ENCODE results near the gene CDC14B. TPM values are rescaled to one million over a fixed set of nuclear protein-coding genes. Genes with fewer than 3 reads are reported as not detected.

The CDC14B gene
- total RNA-seq, 1 experiment from 2014 or later, result 57.1 TPM

- H3K4me1 Mint-ChIP-seq, result peaks cover 35% of the 10 kb centered on the region
- TF ChIP-seq USF2 (CRISPR knock-in tag; IDR thresholded peaks at IDR 0.05), result no peak
- no peak for TF ChIP-seq ERG (CRISPR knock-in tag; IDR thresholded peaks at IDR 0.05)
- no peak for TF ChIP-seq STAT6 (CRISPR knock-in tag; conservative IDR thresholded peaks at IDR 0.05; ENCODE audit: low read depth)
- TF ChIP-seq ZNF416 (CRISPR knock-in tag; IDR thresholded peaks at IDR 0.05), result no peak
- TF ChIP-seq, protein P1, sequence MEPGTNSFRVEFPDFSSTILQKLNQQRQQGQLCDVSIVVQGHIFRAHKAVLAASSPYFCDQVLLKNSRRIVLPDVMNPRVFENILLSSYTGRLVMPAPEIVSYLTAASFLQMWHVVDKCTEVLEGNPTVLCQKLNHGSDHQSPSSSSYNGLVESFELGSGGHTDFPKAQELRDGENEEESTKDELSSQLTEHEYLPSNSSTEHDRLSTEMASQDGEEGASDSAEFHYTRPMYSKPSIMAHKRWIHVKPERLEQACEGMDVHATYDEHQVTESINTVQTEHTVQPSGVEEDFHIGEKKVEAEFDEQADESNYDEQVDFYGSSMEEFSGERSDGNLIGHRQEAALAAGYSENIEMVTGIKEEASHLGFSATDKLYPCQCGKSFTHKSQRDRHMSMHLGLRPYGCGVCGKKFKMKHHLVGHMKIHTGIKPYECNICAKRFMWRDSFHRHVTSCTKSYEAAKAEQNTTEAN (CRISPR knock-in tag; IDR thresholded peaks at IDR 0.05), result no peak
- TF ChIP-seq E2F1 (CRISPR knock-in tag; IDR thresholded peaks at IDR 0.05), result no peak
- no peak for TF ChIP-seq ZBTB21 (CRISPR knock-in tag; IDR thresholded peaks at IDR 0.05; ENCODE audit: borderline replicate concordance)
- no peak for TF ChIP-seq GABPB1 (CRISPR knock-in tag; IDR thresholded peaks at IDR 0.05)
- TF ChIP-seq ZNF281 (CRISPR knock-in tag; IDR thresholded peaks at IDR 0.05), result no peak
- TF ChIP-seq ZNF232 (CRISPR knock-in tag; IDR thresholded peaks at IDR 0.05), result no peak
- TF ChIP-seq NFYB (CRISPR knock-in tag; conservative IDR thresholded peaks at IDR 0.05; ENCODE audit: low read depth), result no peak
- TF ChIP-seq, protein P2, sequence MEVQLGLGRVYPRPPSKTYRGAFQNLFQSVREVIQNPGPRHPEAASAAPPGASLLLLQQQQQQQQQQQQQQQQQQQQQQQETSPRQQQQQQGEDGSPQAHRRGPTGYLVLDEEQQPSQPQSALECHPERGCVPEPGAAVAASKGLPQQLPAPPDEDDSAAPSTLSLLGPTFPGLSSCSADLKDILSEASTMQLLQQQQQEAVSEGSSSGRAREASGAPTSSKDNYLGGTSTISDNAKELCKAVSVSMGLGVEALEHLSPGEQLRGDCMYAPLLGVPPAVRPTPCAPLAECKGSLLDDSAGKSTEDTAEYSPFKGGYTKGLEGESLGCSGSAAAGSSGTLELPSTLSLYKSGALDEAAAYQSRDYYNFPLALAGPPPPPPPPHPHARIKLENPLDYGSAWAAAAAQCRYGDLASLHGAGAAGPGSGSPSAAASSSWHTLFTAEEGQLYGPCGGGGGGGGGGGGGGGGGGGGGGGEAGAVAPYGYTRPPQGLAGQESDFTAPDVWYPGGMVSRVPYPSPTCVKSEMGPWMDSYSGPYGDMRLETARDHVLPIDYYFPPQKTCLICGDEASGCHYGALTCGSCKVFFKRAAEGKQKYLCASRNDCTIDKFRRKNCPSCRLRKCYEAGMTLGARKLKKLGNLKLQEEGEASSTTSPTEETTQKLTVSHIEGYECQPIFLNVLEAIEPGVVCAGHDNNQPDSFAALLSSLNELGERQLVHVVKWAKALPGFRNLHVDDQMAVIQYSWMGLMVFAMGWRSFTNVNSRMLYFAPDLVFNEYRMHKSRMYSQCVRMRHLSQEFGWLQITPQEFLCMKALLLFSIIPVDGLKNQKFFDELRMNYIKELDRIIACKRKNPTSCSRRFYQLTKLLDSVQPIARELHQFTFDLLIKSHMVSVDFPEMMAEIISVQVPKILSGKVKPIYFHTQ (CRISPR knock-in tag; IDR thresholded peaks at IDR 0.05), result no peak
- no peak for DNase-seq (ENCODE audit: low spot score)
- no peak overlapping the region for H3K4me3 Mint-ChIP-seq
- peaks cover 3% of the 10 kb centered on the region; the same call in 1 of the 2 replicates for H3K9me3 Mint-ChIP-seq
- no peak overlapping the region for H3K27ac Mint-ChIP-seq
- H3K36me3 Mint-ChIP-seq, result 0 out of 2 replicates have a peak, but pooled peaks cover 5% of the 10 kb centered on the region
- CTCF ChIA-PET, result interaction anchor here (0.8 kb wide), 1 partner anchor 36 kb away, joined by 3 read pairs; no protein-coding TSS in a partner anchor
- POLR2A ChIA-PET, result no interaction called here
- no peaks in the 10 kb centered on the region for H3K27me3 Mint-ChIP-seq (ENCODE audit: low read depth)
- no peak for ATAC-seq
Measured at GRCh38 chr9:96603305-96604003, 16.2 kb downstream of the CDC14B start.
